ENCODE data around the gene COIL. TPM values are rescaled to one million over a fixed set of nuclear protein-coding genes. Genes with fewer than 3 reads are reported as not detected.

COIL gene
- total RNA-seq, 1 donor from 2014 or later: 16.7 TPM

DNA sequence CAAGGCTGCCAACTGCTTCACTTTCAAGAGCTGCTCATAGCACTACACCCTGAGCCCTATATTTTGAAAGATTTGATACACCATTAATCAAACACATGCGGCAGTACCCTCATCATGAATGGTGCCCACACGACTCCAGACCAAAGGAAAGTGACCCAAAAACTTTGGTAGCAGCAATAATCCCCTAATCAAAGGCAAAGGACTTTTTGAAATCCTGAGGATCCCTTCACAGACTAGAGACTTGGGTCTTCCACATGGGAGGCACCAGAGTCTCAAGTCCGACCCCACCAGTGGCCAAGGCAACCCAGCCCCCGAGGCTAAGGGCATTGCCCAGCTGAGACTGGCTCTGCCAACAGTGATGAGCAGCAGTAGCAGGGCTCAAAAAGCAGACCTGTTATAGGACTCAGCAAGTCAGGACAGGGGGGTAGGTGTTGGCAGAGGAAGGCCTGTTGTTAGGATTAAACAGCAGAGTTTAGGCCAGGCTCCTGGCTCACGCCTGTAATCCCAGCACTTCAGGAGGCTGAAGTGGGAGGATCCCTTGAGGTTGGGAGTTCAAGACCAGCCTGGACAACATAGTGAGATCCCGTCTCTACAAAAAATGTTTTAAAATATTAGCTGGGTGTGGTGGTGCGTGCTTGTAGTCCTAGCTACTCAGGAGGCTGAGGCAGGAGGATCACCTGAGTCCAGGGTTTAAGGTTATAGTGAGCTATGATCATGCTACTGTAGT is 50.2 kb downstream of the COIL start:
- no peak for DNase-seq (ENCODE audit: low read depth)

DNA sequence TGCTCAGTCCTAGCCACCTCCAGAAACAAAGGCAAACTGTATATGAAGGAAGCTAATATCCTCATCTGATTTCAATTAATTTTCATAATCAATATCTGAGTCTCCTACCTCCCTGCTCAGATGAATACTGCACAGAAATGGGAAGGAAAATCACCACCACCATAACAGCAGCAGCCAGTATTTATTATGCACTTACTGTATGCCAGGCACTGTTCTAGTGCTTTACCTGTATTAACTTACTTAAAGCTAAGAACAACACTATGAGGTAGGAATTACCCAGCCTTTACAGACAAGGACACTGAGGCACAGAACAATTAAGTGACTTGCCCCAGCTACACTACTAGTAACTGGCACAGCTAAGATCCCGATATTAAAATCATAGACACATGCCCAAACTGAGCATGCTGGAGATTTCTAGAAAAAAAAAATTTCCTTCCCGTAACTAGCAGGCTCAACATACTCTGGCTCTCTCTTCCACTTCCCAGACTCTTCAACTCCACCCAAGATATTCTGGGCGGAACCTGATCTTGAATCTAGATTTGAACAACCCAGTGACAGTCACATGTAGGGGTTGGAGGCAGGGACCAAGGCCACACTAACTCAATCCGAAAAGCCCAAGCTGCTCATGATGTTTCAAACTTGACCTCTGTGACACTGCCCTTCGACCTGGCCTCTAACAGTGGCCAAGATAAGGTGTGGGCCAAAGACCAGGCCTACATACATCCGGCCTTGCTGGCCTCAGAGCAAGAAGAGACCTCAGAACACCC is 50.9 kb downstream of the COIL start:
- DNase-seq (ENCODE audit: low read depth): no peak

DNA sequence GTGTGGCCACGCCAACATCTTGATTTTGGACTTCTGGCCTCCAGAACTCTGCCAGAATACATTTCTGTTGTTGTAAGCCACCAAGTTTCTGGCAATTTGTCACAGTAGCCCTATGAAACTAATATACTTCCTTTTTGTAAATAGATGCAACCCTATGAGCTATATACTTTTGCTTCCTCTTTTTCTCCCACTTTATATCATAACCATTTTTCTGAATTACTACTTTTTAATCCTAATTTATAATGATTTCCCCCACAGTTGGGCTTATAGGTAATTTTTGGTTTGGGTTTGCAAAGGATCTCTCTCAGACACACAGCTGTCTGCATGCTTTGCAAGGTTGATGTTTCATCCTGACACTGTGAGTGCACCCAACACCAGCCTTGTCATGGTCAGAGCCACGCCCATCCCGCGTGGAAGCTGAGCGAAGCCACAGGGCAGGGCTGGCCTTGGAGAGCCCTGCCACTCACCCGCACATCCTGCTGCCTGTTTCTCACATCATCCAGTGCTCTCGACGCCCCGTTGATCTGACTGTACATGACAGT is 52.8 kb downstream of the COIL start:
- peak; percentile 79 for DNase-seq (ENCODE audit: low read depth)

GRCh38 chr17:56903560-56903959 is 57.3 kb downstream of the COIL start:
- DNase-seq (ENCODE audit: low read depth): no peak

DNA sequence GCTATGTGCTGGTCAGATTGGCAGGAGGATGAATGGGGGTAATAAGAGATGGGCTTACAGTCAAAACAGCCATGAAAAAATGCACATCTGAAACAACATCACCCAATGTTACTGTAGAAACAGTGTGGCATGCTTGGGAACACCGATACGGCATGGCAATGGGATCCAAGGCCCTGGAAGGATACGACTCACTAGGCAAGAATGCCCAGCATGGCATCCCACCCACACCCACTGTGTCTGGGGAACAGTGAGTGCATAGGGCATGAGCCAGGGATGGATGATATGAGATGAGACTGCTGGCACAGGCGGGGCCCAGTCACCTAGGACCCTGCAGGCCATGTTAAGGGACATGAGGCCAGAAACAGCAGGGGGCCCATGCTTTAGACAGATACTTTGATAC is 58.5 kb downstream of the COIL start:
- DNase-seq (ENCODE audit: low read depth): peak; percentile 86

DNA sequence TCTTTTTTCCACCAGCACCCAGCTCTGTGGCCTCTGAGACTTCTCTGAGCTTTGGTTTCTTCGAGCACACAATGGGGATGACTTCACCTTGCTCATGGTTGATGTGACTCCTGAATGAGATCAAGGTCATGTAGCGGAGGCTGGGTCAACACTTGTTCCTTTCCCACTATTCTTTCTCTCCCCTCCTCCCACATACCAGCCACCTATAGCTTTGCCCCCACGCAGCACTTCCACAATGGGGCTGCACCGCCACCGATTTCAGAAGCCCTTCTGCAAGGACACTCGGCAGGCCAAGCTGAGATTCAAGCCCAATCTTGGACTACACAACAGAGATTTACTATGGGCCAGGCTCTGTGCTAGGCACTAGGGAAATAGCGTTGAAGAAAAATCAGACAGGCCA is 61.4 kb downstream of the COIL start:
- no peak for DNase-seq (ENCODE audit: low read depth)

DNA sequence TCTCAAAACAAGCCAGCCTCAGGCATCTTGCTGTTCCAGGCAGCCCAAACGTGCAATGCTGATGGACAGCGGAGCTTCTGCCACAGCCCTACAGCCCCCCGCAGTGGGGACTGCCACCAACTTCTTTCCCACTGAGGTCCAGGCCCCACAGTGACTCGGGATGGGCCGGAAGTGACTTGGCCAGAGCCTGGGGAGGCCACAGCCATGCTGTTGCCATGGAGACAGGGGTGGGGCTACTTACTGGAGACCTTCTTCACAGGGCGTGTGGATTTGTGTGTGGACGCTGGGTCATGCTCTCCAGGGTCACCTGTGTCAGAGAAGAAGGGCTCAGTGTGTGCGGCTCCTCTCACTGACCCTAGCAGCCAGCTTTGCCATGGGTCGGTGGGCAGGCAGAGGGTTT is 62.0 kb downstream of the COIL start:
- no peak for DNase-seq (ENCODE audit: low read depth)

GRCh38 chr17:56897646-56898424 is 63.0 kb downstream of the COIL start:
- DNase-seq (ENCODE audit: low read depth): no peak

DNA sequence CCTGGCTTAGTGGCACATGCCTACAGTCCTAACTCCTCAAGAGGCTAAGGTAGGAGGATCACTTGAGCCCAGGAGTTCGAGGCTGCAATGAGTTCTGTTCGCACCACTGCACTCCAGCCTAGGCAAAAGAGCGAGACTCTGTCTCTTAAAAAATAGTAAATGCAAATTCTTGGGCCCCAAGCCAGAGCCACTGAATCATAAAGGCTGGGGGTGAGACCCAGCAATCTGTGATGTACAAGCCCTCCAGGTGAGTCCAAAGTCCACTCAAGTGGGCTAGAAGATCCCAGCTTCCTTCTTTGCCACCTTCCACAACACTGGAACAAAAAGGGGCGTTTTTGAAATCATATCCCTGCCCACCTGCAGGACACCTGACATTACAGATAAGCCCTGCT is 63.9 kb downstream of the COIL start:
- no peak for DNase-seq (ENCODE audit: low read depth)

DNA sequence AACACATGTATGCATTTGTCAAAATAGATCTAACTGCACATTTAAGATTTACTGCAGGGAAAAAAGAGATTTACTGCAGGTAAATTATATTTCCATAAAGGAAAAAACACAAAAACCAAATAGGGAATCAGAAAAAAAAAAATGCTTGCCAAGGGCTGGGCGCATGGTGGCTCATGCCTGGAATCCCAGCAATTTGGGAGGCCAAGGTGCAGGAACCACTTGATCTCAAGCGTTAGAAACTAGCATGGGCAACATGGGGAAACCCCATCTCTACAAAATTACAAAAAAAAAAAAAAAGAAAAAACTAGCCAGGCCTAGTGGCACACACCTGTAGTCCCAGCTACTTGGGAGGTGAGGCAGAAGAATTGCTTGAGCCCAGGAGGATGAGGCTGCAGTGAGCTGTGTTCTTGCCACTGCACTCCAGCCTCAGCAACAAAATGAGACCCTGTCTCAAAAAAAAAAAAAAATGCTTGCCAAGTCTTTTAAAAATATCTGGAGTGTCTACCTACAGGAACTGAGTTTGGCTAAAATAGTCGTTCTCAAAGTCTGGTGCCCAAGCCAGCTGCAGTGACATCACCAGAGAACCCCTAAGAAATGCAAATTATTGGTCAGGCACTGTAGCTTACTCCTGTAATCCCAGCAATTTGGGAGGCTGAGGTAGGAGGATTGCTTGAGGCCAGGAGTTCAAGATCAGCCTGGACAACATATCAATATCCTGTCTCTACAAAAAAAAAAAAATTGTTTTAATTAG is 64.5 kb downstream of the COIL start:
- no peak for DNase-seq (ENCODE audit: low read depth)

DNA sequence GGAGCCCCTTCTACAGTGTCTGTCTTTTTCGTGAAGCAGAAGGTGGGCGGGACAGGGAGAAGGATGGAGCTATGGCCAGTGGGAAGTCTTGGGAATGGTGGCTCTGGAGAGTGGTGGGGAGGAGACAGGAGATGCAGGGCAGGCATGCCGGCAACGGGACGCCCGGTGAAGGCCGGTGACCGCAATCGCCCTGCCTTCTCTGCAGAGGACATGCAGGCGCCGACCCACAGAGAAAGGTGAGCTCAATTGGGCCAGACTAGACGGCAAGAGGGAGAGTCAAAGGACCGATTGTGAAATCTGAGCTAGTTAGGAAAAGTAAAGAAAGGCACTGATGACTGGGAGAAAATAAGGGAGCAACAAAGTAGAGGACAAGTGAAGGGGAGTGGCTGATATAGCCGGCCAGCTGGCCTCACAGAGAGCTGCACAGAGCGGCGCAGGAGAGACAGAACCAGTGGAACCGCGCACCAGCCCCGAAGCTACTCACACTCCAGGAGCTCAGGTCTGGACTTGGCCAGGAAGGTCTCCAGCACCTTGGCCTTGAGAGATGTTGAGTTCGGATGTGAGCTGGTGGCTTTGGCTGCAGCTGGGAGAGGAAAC is 65.9 kb downstream of the COIL start:
- no peak for DNase-seq (ENCODE audit: low read depth)

GRCh38 chr17:56893503-56893902 is 67.3 kb downstream of the COIL start:
- DNase-seq (ENCODE audit: low read depth): no peak

GRCh38 chr17:56892333-56892732 is 68.5 kb downstream of the COIL start:
- no peak for DNase-seq (ENCODE audit: low read depth)

- no peak for DNase-seq (ENCODE audit: low read depth)
Observed at GRCh38 chr17:56891751-56892150, 69.1 kb downstream of the COIL start.

DNA sequence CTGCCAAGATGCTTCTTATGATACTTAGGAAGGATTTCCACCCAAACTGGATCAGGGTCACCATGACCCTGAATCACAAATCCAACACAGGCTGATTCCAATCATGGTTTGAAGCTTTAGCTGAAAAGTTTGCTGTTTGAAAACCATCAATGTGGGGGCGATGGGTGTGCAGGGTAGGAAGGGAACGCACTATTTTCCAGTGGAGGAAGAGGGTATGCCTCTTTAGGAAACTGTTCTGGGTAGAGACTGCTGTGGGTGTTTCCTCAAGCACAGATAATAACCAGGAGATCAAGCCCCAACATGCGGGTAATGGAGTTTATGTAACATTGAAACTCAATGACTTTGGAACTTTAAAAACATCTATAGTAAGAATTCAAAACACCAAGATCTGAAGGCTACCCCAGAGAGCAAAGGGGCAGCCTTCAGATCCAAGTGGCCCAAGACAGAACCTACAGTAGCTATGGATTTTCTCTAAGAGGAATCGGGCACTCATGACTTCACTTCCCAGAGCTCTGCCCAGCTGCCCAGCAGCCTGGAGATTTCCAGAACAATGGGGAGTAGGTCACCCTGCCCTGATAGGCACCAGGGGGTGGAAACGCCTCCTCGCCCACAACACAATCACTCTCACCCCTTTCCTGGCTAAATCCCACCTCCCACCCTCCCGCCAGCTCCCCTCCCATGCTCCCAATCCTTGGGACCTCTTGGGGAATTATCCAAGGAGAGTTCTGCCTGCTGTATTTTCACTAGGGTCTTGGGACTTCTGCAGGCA is 69.8 kb downstream of the COIL start:
- DNase-seq (ENCODE audit: low read depth): no peak

GRCh38 chr17:56890390-56890789 is 70.5 kb downstream of the COIL start:
- no peak for DNase-seq (ENCODE audit: low read depth)

Data from myocyte (in vitro differentiated cells).